Measurements from ENCODE around the gene GALE. TPM values are rescaled to one million over a fixed set of nuclear protein-coding genes. Genes with fewer than 3 reads are reported as not detected.
A peak's percentile ranks its signal among the peaks of the same experiment; 100 is the strongest.

GALE gene
- total RNA-seq, 2 experiments from 2014 or later: 19.7 to 23.1 TPM

- CTCF ChIA-PET: interaction anchor here (0.6 to 0.8 kb wide), 3 partner anchors 152 to 298 kb away, joined by 3 to 6 read pairs (median 3); no protein-coding TSS in a partner anchor
- intact Hi-C loops (cut with micrococcal nuclease): no loop called here
- H3K4me1 Mint-ChIP-seq (ENCODE audit: low read depth): no peaks in the 10 kb centered on the region
- H3K9me3 Mint-ChIP-seq: no peaks in the 10 kb centered on the region
- H3K4me3 Mint-ChIP-seq: no peak overlapping the region
- no peak for DNase-seq
- H3K27ac Mint-ChIP-seq: no peak overlapping the region
- no peaks in the 10 kb centered on the region for H3K27me3 Mint-ChIP-seq (ENCODE audit: low read depth)
- peaks cover 40% of the 10 kb centered on the region for H3K36me3 Mint-ChIP-seq (ENCODE audit: low read depth)
Measured at GRCh38 chr1:23757812-23758211, 42.7 kb downstream of the GALE start.

- Mint-ChIP-seq H3K9me3 (no peaks in the 10 kb centered on the region), H3K4me3 (no peak overlapping the region), H3K27me3 (ENCODE audit: low read depth) (no peaks in the 10 kb centered on the region), H3K27ac (no peak overlapping the region), H3K4me1 (ENCODE audit: low read depth) (no peaks in the 10 kb centered on the region), H3K36me3 (ENCODE audit: low read depth) (peaks cover 38% of the 10 kb centered on the region)
- intact Hi-C loops (cut with micrococcal nuclease): no loop called here
- no peak for DNase-seq
- CTCF ChIA-PET: no interaction called here
Measured at GRCh38 chr1:23756676-23757075, 43.9 kb downstream of the GALE start.

- Mint-ChIP-seq H3K27me3 (ENCODE audit: low read depth) (no peaks in the 10 kb centered on the region), H3K4me3 (no peak overlapping the region), H3K36me3 (ENCODE audit: low read depth) (peaks cover 46% of the 10 kb centered on the region), H3K4me1 (ENCODE audit: low read depth) (peaks cover 13% of the 10 kb centered on the region), H3K9me3 (no peaks in the 10 kb centered on the region), H3K27ac (no peak overlapping the region)
- CTCF ChIA-PET: interaction anchor here (0.6 to 2.5 kb wide), 4 partner anchors 16 to 340 kb away, joined by 3 to 11 read pairs (median 4); no protein-coding TSS in a partner anchor
- no peak for DNase-seq
- intact Hi-C loops (cut with micrococcal nuclease): no loop called here
Measured at GRCh38 chr1:23752909-23753308, 47.6 kb downstream of the GALE start.

GRCh38 chr1:23751815-23752200 lies 48.7 kb downstream of the GALE start:
- H3K4me3 Mint-ChIP-seq: no peak overlapping the region
- H3K27ac Mint-ChIP-seq: no peak overlapping the region
- CTCF ChIA-PET: interaction anchor here (0.9 to 1.1 kb wide), 4 partner anchors 8 to 114 kb away, joined by 3 to 6 read pairs (median 3); partner anchors contain the start of genes ELOA and RPL11
- peaks cover 24% of the 10 kb centered on the region for H3K4me1 Mint-ChIP-seq (ENCODE audit: low read depth)
- no peaks in the 10 kb centered on the region for H3K27me3 Mint-ChIP-seq (ENCODE audit: low read depth)
- peaks cover 44% of the 10 kb centered on the region for H3K36me3 Mint-ChIP-seq (ENCODE audit: low read depth)
- DNase-seq: no peak
- H3K9me3 Mint-ChIP-seq: no peaks in the 10 kb centered on the region
- intact Hi-C loops (cut with micrococcal nuclease): no loop called here

- DNase-seq: peak; percentile 60
- Mint-ChIP-seq H3K9me3 (no peaks in the 10 kb centered on the region), H3K4me3 (no peak overlapping the region), H3K27ac (no peak overlapping the region), H3K36me3 (ENCODE audit: low read depth) (peaks cover 43% of the 10 kb centered on the region), H3K27me3 (ENCODE audit: low read depth) (no peaks in the 10 kb centered on the region), H3K4me1 (ENCODE audit: low read depth) (peaks cover 28% of the 10 kb centered on the region)
- CTCF ChIA-PET: interaction anchor here (0.9 to 1.1 kb wide), 3 partner anchors 7 to 114 kb away, joined by 3 to 6 read pairs (median 3); partner anchors contain the start of genes ELOA and RPL11
- intact Hi-C loops (cut with micrococcal nuclease): no loop called here
Measured at GRCh38 chr1:23751050-23751814, 49.3 kb downstream of the GALE start.

GRCh38 chr1:23748016-23748415 lies 52.5 kb downstream of the GALE start:
- H3K4me1 Mint-ChIP-seq (ENCODE audit: low read depth): peaks cover 44% of the 10 kb centered on the region
- CTCF ChIA-PET: interaction anchor here (0.6 to 4.6 kb wide), 3 partner anchors 24 to 56 kb away, joined by 3 to 15 read pairs (median 3); partner anchors contain the start of gene RPL11
- no peak for DNase-seq
- no peak overlapping the region for H3K4me3 Mint-ChIP-seq
- intact Hi-C loops (cut with micrococcal nuclease): loop anchor here (5.0 to 10.0 kb wide), 2 partner anchors 196 to 383 kb away; partner anchors contain the start of gene ZNF436
- H3K36me3 Mint-ChIP-seq (ENCODE audit: low read depth): peaks cover 28% of the 10 kb centered on the region
- no peaks in the 10 kb centered on the region for H3K9me3 Mint-ChIP-seq
- H3K27ac Mint-ChIP-seq: peak overlapping the region; percentile 65
- no peaks in the 10 kb centered on the region for H3K27me3 Mint-ChIP-seq (ENCODE audit: low read depth)

Other genes with a start within 250 kb of the GALE start
- 10 to 100 TPM; 69.5 to 74.6 TPM for gene ID3, start 241.3 kb downstream of the GALE start, total RNA-seq
- 1,000 to 10,000 TPM; 1,701 to 1,742 TPM for gene RPL11, start 108.9 kb downstream of the GALE start, total RNA-seq
- 10 to 100 TPM; 21.8 to 22.6 TPM for gene ELOA, start 57.3 kb downstream of the GALE start, total RNA-seq
- 10 to 100 TPM; 73.8 to 75.1 TPM for gene PITHD1, start 22.3 kb downstream of the GALE start, total RNA-seq
- gene LYPLA2, start 9.6 kb downstream of the GALE start, total RNA-seq: 10 to 100 TPM; 48.1 to 49.7 TPM
- gene HMGCL, start 24.7 kb upstream of the GALE start, total RNA-seq: 10 to 100 TPM; 31.5 to 34.5 TPM
- gene FUCA1, start 67.5 kb upstream of the GALE start, total RNA-seq: 1 to 10 TPM; 4.9 to 5.2 TPM
- not detected for gene CNR2, start 112.6 kb upstream of the GALE start, total RNA-seq
- gene PNRC2, start 159.1 kb upstream of the GALE start, total RNA-seq: 100 to 1,000 TPM; 178 to 209 TPM
- 100 to 1,000 TPM; 169 to 178 TPM for gene SRSF10, start 179.6 kb upstream of the GALE start, total RNA-seq

Data from activated naive CD4-positive, alpha-beta T cell treated with anti-CD3 and anti-CD28 coated beads for 36 hours (primary cell).